Measurements from ENCODE around the gene PAQR4. TPM values are rescaled to one million over a fixed set of nuclear protein-coding genes. Genes with fewer than 3 reads are reported as not detected.

The PAQR4 gene
- total RNA-seq, 1 donor from 2014 or later, result 9.5 TPM

GRCh38 chr16:2990891-2991290 lies 21.7 kb downstream of the PAQR4 start:
- no peak for TF ChIP-seq CTCF (IDR thresholded peaks at IDR 0.05)
- Mint-ChIP-seq H3K4me1 (ENCODE audit: low read depth) (no peaks in the 10 kb centered on the region), H3K9me3 (ENCODE audit: low read depth) (no peaks in the 10 kb centered on the region), H3K36me3 (ENCODE audit: low read depth) (no peaks in the 10 kb centered on the region), H3K4me3 (ENCODE audit: unreplicated experiment) (no peak overlapping the region), H3K27me3 (ENCODE audit: low read depth) (no peaks in the 10 kb centered on the region), H3K27ac (ENCODE audit: unreplicated experiment) (no peak overlapping the region)
- no peak for DNase-seq (ENCODE audit: low spot score)

- H3K27ac Mint-ChIP-seq (ENCODE audit: unreplicated experiment), result no peak overlapping the region
- H3K9me3 Mint-ChIP-seq (ENCODE audit: low read depth), result no peaks in the 10 kb centered on the region
- H3K4me1 Mint-ChIP-seq (ENCODE audit: low read depth), result no peaks in the 10 kb centered on the region
- no peaks in the 10 kb centered on the region for H3K36me3 Mint-ChIP-seq (ENCODE audit: low read depth)
- no peak overlapping the region for H3K4me3 Mint-ChIP-seq (ENCODE audit: unreplicated experiment)
- no peak for DNase-seq (ENCODE audit: low spot score)
- no peak for TF ChIP-seq CTCF (IDR thresholded peaks at IDR 0.05)
- no peaks in the 10 kb centered on the region for H3K27me3 Mint-ChIP-seq (ENCODE audit: low read depth)
Observed at GRCh38 chr16:2991566-2992261, 22.6 kb downstream of the PAQR4 start.

- Mint-ChIP-seq H3K27me3 (ENCODE audit: low read depth) (no peaks in the 10 kb centered on the region), H3K9me3 (ENCODE audit: low read depth) (no peaks in the 10 kb centered on the region), H3K4me3 (ENCODE audit: unreplicated experiment) (no peak overlapping the region), H3K27ac (ENCODE audit: unreplicated experiment) (no peak overlapping the region), H3K36me3 (ENCODE audit: low read depth) (no peaks in the 10 kb centered on the region), H3K4me1 (ENCODE audit: low read depth) (no peaks in the 10 kb centered on the region)
- TF ChIP-seq CTCF (IDR thresholded peaks at IDR 0.05), result no peak
- DNase-seq (ENCODE audit: low spot score), result no peak
Observed at GRCh38 chr16:2992383-2993081, 23.4 kb downstream of the PAQR4 start.

- DNase-seq (ENCODE audit: low spot score), result no peak
- Mint-ChIP-seq H3K36me3 (ENCODE audit: low read depth) (no peaks in the 10 kb centered on the region), H3K27ac (ENCODE audit: unreplicated experiment) (no peak overlapping the region), H3K4me3 (ENCODE audit: unreplicated experiment) (no peak overlapping the region), H3K27me3 (ENCODE audit: low read depth) (no peaks in the 10 kb centered on the region), H3K4me1 (ENCODE audit: low read depth) (no peaks in the 10 kb centered on the region), H3K9me3 (ENCODE audit: low read depth) (no peaks in the 10 kb centered on the region)
- TF ChIP-seq CTCF (IDR thresholded peaks at IDR 0.05), result no peak
Observed at GRCh38 chr16:2996298-2996697, 27.1 kb downstream of the PAQR4 start.

GRCh38 chr16:2999929-3000328 lies 30.8 kb downstream of the PAQR4 start:
- Mint-ChIP-seq H3K36me3 (ENCODE audit: low read depth) (no peaks in the 10 kb centered on the region), H3K27me3 (ENCODE audit: low read depth) (peaks cover 2% of the 10 kb centered on the region), H3K9me3 (ENCODE audit: low read depth) (no peaks in the 10 kb centered on the region), H3K4me1 (ENCODE audit: low read depth) (peaks cover 2% of the 10 kb centered on the region), H3K4me3 (ENCODE audit: unreplicated experiment) (no peak overlapping the region), H3K27ac (ENCODE audit: unreplicated experiment) (no peak overlapping the region)
- DNase-seq (ENCODE audit: low spot score), result no peak
- TF ChIP-seq CTCF (IDR thresholded peaks at IDR 0.05), result no peak

All from chondrocyte (in vitro differentiated cells).